Neural cell (in vitro differentiated cells): Measurements from ENCODE around the gene PDGFA.

Source experiments
- EP300 ChIP-seq: fragments of 450-650 bp; conservative IDR thresholded peaks from 2 replicates; pipeline ENCODE4 v1.6.1; 2014; ENCODE audit warnings: antibody characterized with exemption, mild to moderate bottlenecking, moderate library complexity; ENCODE audit not compliant: poor library complexity, severe bottlenecking
- MXI1 ChIP-seq: fragments of 450-650 bp; conservative IDR thresholded peaks from 2 replicates; pipeline ENCODE4 v1.6.1; 2014; ENCODE audit warnings: antibody characterized with exemption, mild to moderate bottlenecking; ENCODE audit not compliant: poor library complexity, severe bottlenecking
- POLR2AphosphoS5 ChIP-seq: IDR thresholded peaks from 2 replicates; pipeline ENCODE4 v1.6.1; 2012
- RAD21 ChIP-seq: fragments of 450-650 bp; conservative IDR thresholded peaks from 2 replicates; pipeline ENCODE4 v1.6.1; 2014; ENCODE audit warnings: antibody characterized with exemption, mild to moderate bottlenecking, moderate library complexity
- SMC3 ChIP-seq: fragments of 450-650 bp; conservative IDR thresholded peaks from 2 replicates; pipeline ENCODE4 v1.6.1; 2014; ENCODE audit warnings: antibody characterized with exemption, mild to moderate bottlenecking, moderate library complexity; ENCODE audit not compliant: poor library complexity
- TF ChIP-seq, protein P1 (sequence below): fragments of 450-650 bp; IDR thresholded peaks from 2 replicates; pipeline ENCODE4 v1.5.1; 2014; ENCODE audit warnings: antibody characterized with exemption, mild to moderate bottlenecking, moderate library complexity; ENCODE audit not compliant: poor library complexity, severe bottlenecking
- TF ChIP-seq, protein P2 (sequence below): IDR thresholded peaks from 2 replicates; pipeline ENCODE4 v1.6.1; 2012; ENCODE audit warnings: borderline replicate concordance

DNA sequence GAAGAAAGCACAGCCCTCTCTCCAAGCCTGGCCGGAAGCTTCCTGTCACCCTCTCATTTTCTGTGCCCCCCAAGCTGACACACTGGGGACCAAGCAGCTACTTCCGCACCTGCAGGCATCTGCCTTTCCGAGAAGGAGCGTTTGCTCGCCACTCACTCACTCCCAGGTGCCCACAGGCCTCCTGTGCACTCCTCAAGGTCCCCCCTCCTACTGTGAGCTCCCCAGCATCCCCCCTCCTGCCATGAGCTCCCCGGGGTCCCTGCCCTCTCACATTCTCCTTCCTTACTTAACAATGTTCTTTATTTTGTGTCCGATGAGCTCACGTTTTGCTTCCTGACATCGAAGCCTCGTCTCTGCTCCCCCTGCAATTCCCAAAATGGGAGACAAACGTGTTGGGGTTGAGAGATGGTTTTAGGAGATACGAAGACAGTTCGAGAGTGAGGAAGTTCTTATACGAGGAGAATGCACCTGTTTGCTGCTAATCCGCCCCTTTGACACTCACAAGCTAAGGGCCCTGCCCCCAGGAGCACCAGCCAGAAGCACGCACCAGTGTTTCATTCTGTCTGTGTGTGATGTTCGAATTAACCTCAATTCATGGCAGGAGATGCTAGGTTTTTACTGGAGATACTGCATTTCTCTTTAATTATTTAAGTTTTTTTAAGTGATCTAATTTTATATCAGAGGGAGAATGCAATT lies 70.2 kb downstream of the PDGFA start:
- TF ChIP-seq, protein P1, sequence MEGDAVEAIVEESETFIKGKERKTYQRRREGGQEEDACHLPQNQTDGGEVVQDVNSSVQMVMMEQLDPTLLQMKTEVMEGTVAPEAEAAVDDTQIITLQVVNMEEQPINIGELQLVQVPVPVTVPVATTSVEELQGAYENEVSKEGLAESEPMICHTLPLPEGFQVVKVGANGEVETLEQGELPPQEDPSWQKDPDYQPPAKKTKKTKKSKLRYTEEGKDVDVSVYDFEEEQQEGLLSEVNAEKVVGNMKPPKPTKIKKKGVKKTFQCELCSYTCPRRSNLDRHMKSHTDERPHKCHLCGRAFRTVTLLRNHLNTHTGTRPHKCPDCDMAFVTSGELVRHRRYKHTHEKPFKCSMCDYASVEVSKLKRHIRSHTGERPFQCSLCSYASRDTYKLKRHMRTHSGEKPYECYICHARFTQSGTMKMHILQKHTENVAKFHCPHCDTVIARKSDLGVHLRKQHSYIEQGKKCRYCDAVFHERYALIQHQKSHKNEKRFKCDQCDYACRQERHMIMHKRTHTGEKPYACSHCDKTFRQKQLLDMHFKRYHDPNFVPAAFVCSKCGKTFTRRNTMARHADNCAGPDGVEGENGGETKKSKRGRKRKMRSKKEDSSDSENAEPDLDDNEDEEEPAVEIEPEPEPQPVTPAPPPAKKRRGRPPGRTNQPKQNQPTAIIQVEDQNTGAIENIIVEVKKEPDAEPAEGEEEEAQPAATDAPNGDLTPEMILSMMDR: no peak
- TF ChIP-seq POLR2AphosphoS5 (no peak), RAD21 (no peak), SMC3 (no peak), EP300 (no peak), MXI1 (no peak)
- TF ChIP-seq, protein P2, sequence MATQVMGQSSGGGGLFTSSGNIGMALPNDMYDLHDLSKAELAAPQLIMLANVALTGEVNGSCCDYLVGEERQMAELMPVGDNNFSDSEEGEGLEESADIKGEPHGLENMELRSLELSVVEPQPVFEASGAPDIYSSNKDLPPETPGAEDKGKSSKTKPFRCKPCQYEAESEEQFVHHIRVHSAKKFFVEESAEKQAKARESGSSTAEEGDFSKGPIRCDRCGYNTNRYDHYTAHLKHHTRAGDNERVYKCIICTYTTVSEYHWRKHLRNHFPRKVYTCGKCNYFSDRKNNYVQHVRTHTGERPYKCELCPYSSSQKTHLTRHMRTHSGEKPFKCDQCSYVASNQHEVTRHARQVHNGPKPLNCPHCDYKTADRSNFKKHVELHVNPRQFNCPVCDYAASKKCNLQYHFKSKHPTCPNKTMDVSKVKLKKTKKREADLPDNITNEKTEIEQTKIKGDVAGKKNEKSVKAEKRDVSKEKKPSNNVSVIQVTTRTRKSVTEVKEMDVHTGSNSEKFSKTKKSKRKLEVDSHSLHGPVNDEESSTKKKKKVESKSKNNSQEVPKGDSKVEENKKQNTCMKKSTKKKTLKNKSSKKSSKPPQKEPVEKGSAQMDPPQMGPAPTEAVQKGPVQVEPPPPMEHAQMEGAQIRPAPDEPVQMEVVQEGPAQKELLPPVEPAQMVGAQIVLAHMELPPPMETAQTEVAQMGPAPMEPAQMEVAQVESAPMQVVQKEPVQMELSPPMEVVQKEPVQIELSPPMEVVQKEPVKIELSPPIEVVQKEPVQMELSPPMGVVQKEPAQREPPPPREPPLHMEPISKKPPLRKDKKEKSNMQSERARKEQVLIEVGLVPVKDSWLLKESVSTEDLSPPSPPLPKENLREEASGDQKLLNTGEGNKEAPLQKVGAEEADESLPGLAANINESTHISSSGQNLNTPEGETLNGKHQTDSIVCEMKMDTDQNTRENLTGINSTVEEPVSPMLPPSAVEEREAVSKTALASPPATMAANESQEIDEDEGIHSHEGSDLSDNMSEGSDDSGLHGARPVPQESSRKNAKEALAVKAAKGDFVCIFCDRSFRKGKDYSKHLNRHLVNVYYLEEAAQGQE: no peak
